Bronchial epithelial cell (primary cell): ENCODE measurements around the gene MUC5AC. TPM values are rescaled to one million over a fixed set of nuclear protein-coding genes. Genes with fewer than 3 reads are reported as not detected.
"Not testable (repeated sequence)": the region's sequence is repeated elsewhere in the genome, so short reads cannot be mapped to it uniquely, and the experiment has no call there.

ENCODE experiments used
- DNase-seq: peaks from one replicate; pipeline ENCODE4 v3.0.0-alpha.2; 2010; ENCODE audit warnings: low read depth
- FAIRE-seq: peaks from 2 replicates; lab custom pipeline; 2011; peaks lifted over from hg19 to GRCh38; lab: Jason Lieb, UNC
- H3K27me3 ChIP-seq: 2 replicates; pipeline ENCODE4 v1.5.1; 2011; ENCODE audit warnings: low read length; ENCODE audit not compliant: control insufficient read depth, insufficient read depth
- H3K36me3 ChIP-seq: 2 replicates; pipeline ENCODE4 v1.5.1; 2011; ENCODE audit warnings: low read length; ENCODE audit not compliant: control insufficient read depth, insufficient read depth
- H3K4me3 ChIP-seq: 2 replicates; pipeline ENCODE4 v1.5.1; 2011; ENCODE audit warnings: mild to moderate bottlenecking, low read depth, low read length, control low read depth
- total RNA-seq: library from RNA; depleted of rRNA; stranded (reverse); fragments of >200 nt; gene quantifications from 2 replicates; pipeline ENCODE4 v1.2.1, GENCODE V29; 2014
- TF ChIP-seq, protein P1 (sequence below): IDR thresholded peaks from 2 replicates; pipeline ENCODE4 v1.5.1; 2011; ENCODE audit warnings: mild to moderate bottlenecking, moderate library complexity, low read length, control low read depth, inconsistent platforms; ENCODE audit not compliant: insufficient read depth, severe bottlenecking

MUC5AC gene
- total RNA-seq, 1 donor from 2014 or later = under 0.01 TPM

DNA sequence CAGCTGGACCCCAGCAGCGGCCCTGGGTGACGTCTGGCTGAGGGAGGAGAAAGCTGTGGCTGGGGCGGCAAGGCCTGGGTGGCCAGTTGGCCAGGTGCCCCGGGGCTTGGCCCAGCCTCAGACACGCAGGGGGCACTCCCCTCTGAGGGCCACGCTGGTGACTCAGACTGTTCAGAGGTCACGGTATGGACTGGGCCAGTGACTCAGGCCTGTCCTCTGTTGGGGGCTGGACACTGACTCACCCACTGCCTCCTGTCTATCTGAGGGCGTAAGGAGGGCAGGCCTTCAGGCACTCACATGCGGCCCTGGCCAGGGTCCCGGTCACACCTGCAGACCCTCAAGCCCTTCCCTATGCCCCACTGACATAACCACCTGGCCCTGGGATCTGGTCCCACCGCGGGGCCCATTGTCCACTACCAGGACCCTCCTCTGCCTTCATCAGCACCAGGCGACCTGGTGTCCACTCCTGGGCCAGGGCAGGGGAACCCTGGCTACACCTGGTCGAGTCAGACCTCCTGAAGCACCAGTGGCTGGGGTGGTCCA lies 3.7 kb upstream of the MUC5AC start:
- FAIRE-seq (no peak), DNase-seq (peak; percentile 14)
- Histone ChIP-seq H3K27me3 (no peaks in the 10 kb centered on the region), H3K36me3 (no peaks in the 10 kb centered on the region), H3K4me3 (no peak overlapping the region)
- TF ChIP-seq, protein P1, sequence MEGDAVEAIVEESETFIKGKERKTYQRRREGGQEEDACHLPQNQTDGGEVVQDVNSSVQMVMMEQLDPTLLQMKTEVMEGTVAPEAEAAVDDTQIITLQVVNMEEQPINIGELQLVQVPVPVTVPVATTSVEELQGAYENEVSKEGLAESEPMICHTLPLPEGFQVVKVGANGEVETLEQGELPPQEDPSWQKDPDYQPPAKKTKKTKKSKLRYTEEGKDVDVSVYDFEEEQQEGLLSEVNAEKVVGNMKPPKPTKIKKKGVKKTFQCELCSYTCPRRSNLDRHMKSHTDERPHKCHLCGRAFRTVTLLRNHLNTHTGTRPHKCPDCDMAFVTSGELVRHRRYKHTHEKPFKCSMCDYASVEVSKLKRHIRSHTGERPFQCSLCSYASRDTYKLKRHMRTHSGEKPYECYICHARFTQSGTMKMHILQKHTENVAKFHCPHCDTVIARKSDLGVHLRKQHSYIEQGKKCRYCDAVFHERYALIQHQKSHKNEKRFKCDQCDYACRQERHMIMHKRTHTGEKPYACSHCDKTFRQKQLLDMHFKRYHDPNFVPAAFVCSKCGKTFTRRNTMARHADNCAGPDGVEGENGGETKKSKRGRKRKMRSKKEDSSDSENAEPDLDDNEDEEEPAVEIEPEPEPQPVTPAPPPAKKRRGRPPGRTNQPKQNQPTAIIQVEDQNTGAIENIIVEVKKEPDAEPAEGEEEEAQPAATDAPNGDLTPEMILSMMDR = no peak

DNA sequence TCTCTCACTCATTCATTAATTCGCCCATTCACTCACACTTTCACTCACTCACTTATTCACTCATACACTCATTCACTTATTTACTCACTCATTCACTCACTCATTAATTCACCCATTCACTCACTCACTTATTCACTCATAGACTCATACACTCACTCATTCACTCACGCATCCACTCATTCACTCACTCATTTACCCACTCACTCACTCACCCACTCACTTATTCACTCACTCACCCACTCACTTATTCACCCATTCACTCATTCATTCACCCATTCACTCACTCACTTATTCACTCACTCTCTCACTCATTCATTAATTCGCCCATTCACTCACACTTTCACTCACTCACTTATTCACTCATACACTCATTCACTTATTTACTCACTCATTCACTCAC lies 3.1 kb upstream of the MUC5AC start:
- FAIRE-seq = peak; percentile 87
- not testable (repeated sequence) for H3K27me3 ChIP-seq, H3K36me3 ChIP-seq, H3K4me3 ChIP-seq, DNase-seq

DNA sequence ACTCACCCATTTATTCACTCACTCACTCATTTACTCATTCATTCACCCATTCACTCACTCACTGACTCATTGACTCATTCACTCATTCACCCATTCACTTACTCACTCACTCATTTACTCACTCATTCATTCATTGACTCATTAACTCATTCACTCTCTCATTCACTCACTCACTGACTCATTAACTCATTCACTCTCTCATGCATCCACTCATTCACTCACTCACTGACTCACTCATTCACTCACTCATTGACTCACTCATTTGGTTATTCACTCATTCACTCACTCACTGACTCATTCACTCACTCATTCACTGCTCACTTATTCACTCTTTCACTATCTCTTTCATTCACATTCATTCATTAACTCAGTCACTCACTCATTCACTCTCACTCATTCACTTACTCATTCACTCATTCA lies 2.5 kb upstream of the MUC5AC start:
- Histone ChIP-seq H3K27me3 (no peaks in the 10 kb centered on the region), H3K36me3 (no peaks in the 10 kb centered on the region), H3K4me3 (no peak overlapping the region)
- TF ChIP-seq, protein P1 = no peak
- DNase-seq (peak; percentile 24), FAIRE-seq (no peak)

DNA sequence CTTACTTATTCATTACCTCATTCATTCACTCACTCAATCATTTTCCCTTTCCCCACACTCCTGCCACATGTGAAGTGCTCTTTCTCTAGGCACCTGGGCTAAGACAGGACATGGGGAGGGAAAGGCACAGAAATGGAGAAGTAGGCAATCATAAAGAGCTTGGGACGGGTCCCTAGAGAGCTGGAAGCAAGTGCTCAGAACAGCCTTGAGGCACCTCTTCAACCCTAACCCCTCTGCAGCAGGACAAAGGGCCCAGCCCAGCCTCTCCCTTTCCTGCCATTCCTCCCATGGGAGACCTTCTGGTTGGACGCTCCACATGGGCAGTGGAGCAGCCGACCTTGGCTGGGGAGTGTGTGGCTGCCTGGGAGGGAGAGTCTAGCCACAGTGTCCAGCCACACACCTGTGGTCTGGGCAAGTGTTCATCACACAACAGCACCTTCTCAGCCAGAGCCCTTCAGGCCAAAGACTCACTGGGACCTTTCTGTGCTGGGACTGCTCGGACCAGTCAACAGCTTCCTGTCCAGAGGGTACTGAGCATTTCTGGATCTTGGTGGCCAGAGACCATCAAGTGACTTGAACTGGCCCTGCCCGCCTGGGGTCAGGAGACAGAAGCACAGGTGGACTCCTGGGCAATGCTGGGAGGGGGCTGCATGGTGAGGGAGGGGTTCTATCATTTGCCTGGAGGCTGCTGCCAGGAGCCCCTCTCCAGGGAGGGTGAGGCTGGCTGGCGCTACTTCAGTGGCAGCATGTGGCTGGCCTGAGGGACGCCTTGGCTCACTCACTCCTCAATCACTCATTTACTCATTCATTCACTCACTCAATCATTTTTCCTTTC lies 1.0 kb upstream of the MUC5AC start:
- FAIRE-seq = no peak
- Histone ChIP-seq H3K36me3 (no peaks in the 10 kb centered on the region), H3K27me3 (no peaks in the 10 kb centered on the region), H3K4me3 (no peak overlapping the region)
- no peak for DNase-seq
- TF ChIP-seq, protein P1 = no peak

DNA sequence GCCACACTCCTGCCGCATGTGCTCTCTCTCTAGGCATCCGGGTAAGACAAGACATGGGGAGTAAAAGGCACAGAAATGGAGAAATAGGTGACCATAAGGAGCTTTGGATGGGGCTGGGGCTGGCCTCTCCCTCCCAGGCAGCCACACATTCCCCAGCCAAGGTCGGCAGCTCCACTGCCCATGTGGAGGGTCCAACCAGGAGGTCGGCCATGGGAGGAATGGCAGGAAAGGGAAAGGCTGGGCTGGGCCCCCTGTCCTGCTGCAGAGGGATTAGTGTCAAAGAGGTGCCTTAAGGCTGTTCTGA lies 460 bp upstream of the MUC5AC start:
- Histone ChIP-seq H3K36me3 (no peaks in the 10 kb centered on the region), H3K27me3 (no peaks in the 10 kb centered on the region), H3K4me3 (no peak overlapping the region)
- DNase-seq = no peak
- no peak for FAIRE-seq
- TF ChIP-seq, protein P1 = no peak

DNA sequence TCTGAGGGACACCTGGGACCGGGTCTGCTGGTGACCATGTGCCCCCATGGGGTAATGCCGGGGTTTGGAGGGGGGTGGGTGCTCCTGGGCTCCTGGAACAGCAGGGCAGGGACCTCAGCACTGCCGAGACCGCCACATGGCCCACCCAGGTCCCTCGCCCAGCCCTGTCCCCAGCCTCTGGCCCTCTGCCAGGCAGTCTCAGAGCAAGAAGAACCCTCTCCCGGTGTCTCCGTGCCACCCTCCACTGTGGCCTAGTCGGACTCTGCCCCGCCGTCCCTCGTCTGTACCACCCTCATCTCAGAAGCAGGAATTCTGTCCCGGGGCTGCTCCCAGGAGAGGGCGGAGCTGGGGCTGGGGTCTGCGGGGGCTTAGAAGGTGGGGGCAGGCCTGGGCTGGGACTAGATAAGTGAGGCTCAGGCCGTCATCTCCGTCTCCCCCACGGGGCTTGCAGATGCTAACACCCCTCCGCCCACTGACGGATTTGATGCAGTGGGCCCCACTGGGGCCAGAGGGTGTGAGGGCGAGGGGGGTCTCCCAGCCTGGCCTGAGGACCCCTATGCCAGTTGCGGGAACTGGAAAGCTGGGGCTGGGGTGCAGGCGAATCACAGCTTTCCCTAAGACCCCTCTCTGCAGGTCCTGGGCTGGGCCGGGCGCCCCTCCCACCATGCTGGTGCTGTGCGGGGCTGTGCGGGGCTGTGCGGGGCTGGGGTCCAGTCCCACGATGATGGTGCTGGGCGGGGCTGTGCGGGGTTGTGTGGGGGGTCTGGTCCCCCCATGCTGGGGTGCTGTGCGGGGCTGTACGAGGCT lies 1.1 kb downstream of the MUC5AC start:
- no peak for DNase-seq
- H3K27me3 ChIP-seq = no peaks in the 10 kb centered on the region

DNA sequence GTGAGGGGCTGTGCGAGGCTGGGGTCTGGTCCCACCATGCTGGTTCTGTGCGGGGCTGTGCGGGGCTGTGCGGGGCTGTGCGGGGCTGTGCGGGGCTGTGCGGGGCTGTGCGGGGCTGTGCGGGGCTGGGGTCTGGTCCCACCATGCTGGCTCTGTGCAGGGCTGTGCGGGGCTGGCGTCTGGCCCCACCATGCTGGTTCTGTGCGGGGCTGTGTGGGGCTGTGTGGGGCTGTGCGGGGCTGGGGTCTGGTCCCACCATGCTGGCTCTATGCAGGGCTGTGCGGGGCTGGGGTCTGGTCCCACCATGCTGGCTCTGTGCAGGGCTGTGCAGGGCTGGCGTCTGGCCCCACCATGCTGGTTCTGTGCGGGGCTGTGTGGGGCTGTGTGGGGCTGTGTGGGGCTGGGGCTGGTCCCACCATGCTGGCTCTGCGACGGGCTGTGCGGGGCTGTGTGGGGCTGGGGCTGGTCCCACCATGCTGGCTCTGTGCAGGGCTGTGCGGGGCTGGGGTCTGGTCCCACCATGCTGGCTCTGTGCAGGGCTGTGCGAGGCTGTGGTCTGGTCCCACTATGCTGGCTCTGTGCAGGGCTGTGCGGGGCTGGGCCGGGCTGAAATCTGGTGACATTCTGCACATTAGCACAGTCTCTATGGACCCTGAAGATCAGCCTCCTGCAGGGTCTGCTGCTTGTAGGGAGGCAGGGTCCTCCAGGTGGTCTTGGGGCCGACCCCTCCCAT lies 1.9 kb downstream of the MUC5AC start:
- not testable (repeated sequence) for FAIRE-seq, DNase-seq, H3K4me3 ChIP-seq, H3K27me3 ChIP-seq, H3K36me3 ChIP-seq

More for the DNA sequence above, 1.1 kb downstream of the MUC5AC start:
- no peaks in the 10 kb centered on the region for H3K36me3 ChIP-seq
- FAIRE-seq = no peak
- no peak overlapping the region for H3K4me3 ChIP-seq
- TF ChIP-seq, protein P1 = no peak
